Bronchial epithelial cell (primary cell): ENCODE measurements around the gene OSBPL9. TPM values are rescaled to one million over a fixed set of nuclear protein-coding genes. Genes with fewer than 3 reads are reported as not detected.
A peak's percentile ranks its signal among the peaks of the same experiment; 100 is the strongest.
"Not testable (repeated sequence)": the region's sequence is repeated elsewhere in the genome, so short reads cannot be mapped to it uniquely, and the experiment has no call there.

Experiments used
- DNase-seq: peaks from one replicate; pipeline ENCODE4 v3.0.0-alpha.2; 2010; ENCODE audit warnings: low read depth
- FAIRE-seq: peaks from 2 replicates; lab custom pipeline; 2011; peaks lifted over from hg19 to GRCh38; lab: Jason Lieb, UNC
- H3K27me3 ChIP-seq: 2 replicates; pipeline ENCODE4 v1.5.1; 2011; ENCODE audit warnings: low read length; ENCODE audit not compliant: control insufficient read depth, insufficient read depth
- H3K36me3 ChIP-seq: 2 replicates; pipeline ENCODE4 v1.5.1; 2011; ENCODE audit warnings: low read length; ENCODE audit not compliant: control insufficient read depth, insufficient read depth
- H3K4me3 ChIP-seq: 2 replicates; pipeline ENCODE4 v1.5.1; 2011; ENCODE audit warnings: mild to moderate bottlenecking, low read depth, low read length, control low read depth
- CTCF ChIP-seq: IDR thresholded peaks from 2 replicates; pipeline ENCODE4 v1.5.1; 2011; ENCODE audit warnings: mild to moderate bottlenecking, moderate library complexity, low read length, control low read depth, inconsistent platforms; ENCODE audit not compliant: insufficient read depth, severe bottlenecking
- total RNA-seq: library from RNA; depleted of rRNA; stranded (reverse); fragments of >200 nt; gene quantifications from 2 replicates; pipeline ENCODE4 v1.2.1, GENCODE V29; 2014

OSBPL9 gene
- total RNA-seq, 1 donor from 2014 or later: 69.8 TPM

GRCh38 chr1:51639694-51640093, 22.8 kb downstream of the OSBPL9 start:
- H3K4me3 ChIP-seq: no peak overlapping the region
- H3K27me3 ChIP-seq: no peaks in the 10 kb centered on the region
- H3K36me3 ChIP-seq: no peaks in the 10 kb centered on the region
- no peak for FAIRE-seq
- TF ChIP-seq CTCF: no peak
- DNase-seq: no peak

- H3K36me3 ChIP-seq: no peaks in the 10 kb centered on the region
- H3K27me3 ChIP-seq: no peaks in the 10 kb centered on the region
- DNase-seq (no peak), FAIRE-seq (no peak)
- no peak for TF ChIP-seq CTCF
- H3K4me3 ChIP-seq: no peak overlapping the region
These were observed 24.2 kb downstream of the OSBPL9 start for GRCh38 chr1:51641096-51641495.

GRCh38 chr1:51642739-51643142, 25.8 kb downstream of the OSBPL9 start:
- FAIRE-seq (no peak), DNase-seq (no peak)
- Histone ChIP-seq H3K36me3 (no peaks in the 10 kb centered on the region), H3K4me3 (no peak overlapping the region), H3K27me3 (no peaks in the 10 kb centered on the region)
- no peak for TF ChIP-seq CTCF

- FAIRE-seq (no peak), DNase-seq (no peak)
- no peaks in the 10 kb centered on the region for H3K36me3 ChIP-seq
- no peaks in the 10 kb centered on the region for H3K27me3 ChIP-seq
- no peak for TF ChIP-seq CTCF
- no peak overlapping the region for H3K4me3 ChIP-seq
These were observed 26.5 kb downstream of the OSBPL9 start for GRCh38 chr1:51643362-51643761.

- TF ChIP-seq CTCF: no peak
- no peaks in the 10 kb centered on the region for H3K27me3 ChIP-seq
- no peaks in the 10 kb centered on the region for H3K36me3 ChIP-seq
- FAIRE-seq (no peak), DNase-seq (no peak)
- H3K4me3 ChIP-seq: no peak overlapping the region
These were observed 27.1 kb downstream of the OSBPL9 start for GRCh38 chr1:51644020-51644419.

- no peak for TF ChIP-seq CTCF
- Histone ChIP-seq H3K27me3 (no peaks in the 10 kb centered on the region), H3K36me3 (no peaks in the 10 kb centered on the region), H3K4me3 (no peak overlapping the region)
- FAIRE-seq (no peak), DNase-seq (peak; percentile 63)
These were observed 27.8 kb downstream of the OSBPL9 start for GRCh38 chr1:51644533-51645197.

GRCh38 chr1:51646592-51646991, 29.7 kb downstream of the OSBPL9 start:
- not testable (repeated sequence) for H3K27me3 ChIP-seq, H3K4me3 ChIP-seq, FAIRE-seq, H3K36me3 ChIP-seq, DNase-seq
